ENCODE data around the gene ESF1.

- TF ChIP-seq CTCF (IDR thresholded peaks at IDR 0.05 in 2 of 3, conservative IDR thresholded peaks at IDR 0.05 in 1 of 3; ENCODE audit: insufficient read depth in 2 of 3, low read depth in 1 of 3, low read length in 3 of 3) (no peak), ZNF121 (CRISPR knock-in tag; conservative IDR thresholded peaks at IDR 0.05) (no peak), CBFA2T3 (IDR thresholded peaks at IDR 0.05) (no peak), PKNOX1 (IDR thresholded peaks at IDR 0.05) (no peak), CBX5 (IDR thresholded peaks at IDR 0.05; ENCODE audit: borderline replicate concordance, low read depth) (no peak), EGR1 (conservative IDR thresholded peaks at IDR 0.05) (no peak), SIN3A (IDR thresholded peaks at IDR 0.05; ENCODE audit: borderline replicate concordance in 2 of 2, control insufficient read depth in 1 of 2, low read depth in 2 of 2, low read length in 2 of 2) (no peak), E2F1 (CRISPR knock-in tag; IDR thresholded peaks at IDR 0.05) (no peak), ZC3H4 (CRISPR knock-in tag; IDR thresholded peaks at IDR 0.05; ENCODE audit: borderline replicate concordance) (no peak), NCOR1 (IDR thresholded peaks at IDR 0.05) (no peak)
These were observed 28.2 kb downstream of the ESF1 start for GRCh38 chr20:13756551-13756950.

Measured in K562 (cell line).